Stimulated activated CD8-positive, alpha-beta memory T cell treated with anti-CD3 and anti-CD28 coated beads, Interleukin-7, amount 100 ng/mL, for 1 hour (primary cell): ENCODE data around the gene CWC15.
A peak's percentile ranks its signal among the peaks of the same experiment; 100 is the strongest.
"Not testable (repeated sequence)": the region's sequence is repeated elsewhere in the genome, so short reads cannot be mapped to it uniquely, and the experiment has no call there.

Experiments
- DNase-seq, 2 donors: peaks; one replicate each; pipeline ENCODE4 v3.0.0-alpha.2; 2020; ENCODE audit warnings: low read depth in 2 of 2

Gene CWC15

DNA sequence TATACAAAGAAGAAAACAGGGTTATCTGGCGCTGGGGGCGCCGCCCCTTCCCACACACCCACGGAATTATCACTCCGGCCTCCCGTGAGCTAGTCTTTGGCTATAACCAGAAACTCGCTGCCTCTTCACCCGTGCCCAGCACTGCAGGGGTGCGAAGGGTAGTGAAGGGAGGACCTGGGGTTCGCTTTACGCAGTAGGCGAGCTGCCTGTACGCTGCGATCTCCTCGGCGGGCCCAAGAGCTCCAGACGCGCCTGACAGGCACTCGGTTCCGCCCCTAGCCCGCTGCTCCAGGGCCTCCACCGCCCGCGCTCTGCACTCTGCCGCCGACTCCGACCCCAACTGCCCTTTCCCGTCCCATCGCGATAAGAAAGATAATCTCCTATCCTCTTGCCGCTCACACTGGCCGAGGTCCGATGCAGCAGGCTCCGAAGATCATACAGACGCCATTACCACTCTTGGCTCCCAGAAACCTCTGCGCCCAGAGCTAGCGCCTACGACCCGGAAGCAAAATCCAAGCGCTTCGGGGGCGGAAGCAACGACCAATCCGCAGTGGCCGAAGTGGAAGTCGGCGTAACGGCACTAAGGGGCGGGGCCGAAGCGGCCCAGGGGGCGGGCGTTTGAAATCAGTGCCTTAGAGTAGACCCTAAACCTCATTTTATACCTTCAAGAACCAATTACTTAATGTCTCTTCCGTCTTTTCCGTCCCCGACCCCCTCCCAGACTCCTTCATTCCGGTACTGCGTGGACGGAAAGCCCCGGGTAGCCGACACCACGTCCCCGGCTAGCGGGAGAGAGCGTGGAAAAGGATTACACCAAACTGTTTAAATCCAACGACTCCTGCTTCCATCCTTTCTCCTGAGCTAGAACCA, at the start of gene CWC15, which contains the start of gene KDM4D:
Gene CWC15 (minus strand): TSS at position 458 of the 870 bp plus-strand sequence. CDS start 1,371 bp downstream, outside the sequence.
Gene KDM4D (plus strand): TSS at position 611 of the 870 bp plus-strand sequence. CDS start 23,664 bp downstream, outside the sequence.
- peak; percentile 85 to 88 for DNase-seq

DNA sequence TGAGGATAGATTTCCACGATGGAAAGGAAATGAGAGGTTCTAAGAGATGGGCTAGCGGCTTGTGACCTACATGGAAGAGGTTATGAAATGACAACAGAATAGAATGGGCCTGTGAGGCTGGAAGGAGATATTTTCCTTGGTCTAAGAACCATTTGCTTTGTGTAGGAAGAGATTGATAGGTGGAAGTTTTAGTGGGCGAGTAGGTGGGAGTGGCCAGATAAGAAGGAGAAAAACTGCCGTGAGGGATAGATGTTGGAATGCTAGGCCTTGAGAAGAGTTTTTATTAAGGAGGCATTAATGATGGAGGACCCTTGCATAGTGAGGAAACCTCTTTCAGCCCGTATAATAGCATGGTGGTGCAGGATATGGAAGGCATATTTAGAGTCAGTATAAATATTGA, 48.1 kb upstream of the CWC15 start:
- DNase-seq = not testable (repeated sequence)

DNA sequence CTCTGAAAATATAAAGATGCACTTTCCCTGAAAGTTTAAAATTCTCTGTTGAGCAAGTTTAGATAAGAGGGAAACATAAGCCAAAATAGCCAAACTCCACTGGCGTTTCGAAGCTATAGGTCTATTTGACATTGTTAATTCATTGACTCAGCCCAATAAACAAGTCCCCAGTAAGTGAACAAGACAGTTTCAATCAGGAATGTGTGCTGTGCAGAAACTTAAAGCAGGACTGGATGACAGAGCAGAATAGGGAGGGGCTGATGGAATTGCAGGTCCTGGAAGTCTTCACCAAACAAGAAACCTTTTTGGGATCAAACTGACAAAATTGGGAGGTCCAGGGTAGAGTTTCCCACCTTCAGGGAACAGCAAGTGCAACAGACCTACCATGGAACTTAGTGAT, 42.8 kb upstream of the CWC15 start:
- DNase-seq = no peak

DNA sequence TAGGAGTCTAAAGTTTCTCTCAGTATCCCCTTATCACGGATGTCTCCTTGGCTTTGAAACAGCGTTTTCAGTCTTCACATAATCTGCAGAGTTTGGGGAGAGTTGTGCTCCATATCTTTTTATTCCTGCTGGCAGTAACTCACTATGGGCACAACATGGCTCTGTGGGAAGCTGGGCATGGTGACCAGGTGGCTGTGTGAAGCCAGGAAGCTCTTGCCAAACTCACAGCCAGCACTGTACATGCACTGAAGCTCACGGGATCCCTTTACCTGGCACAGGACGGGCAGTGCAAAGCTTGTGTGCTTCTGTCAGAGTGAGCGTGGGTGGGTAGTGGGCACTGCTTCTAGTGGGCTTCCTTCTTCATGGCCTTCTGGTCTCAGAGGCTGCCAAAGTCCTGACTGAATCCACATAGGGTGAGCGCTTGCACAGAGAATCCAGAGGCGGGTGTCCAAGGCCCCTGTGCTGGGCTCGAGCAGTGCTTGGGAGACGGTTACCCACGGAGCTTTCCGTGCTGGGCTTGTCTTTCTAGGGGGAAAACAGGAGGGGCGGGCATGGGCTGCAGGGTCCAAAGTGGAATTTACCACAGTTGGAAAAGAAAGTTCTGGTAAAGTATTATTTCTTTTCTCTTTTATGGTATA, 40.9 kb upstream of the CWC15 start:
- DNase-seq = no peak

DNA sequence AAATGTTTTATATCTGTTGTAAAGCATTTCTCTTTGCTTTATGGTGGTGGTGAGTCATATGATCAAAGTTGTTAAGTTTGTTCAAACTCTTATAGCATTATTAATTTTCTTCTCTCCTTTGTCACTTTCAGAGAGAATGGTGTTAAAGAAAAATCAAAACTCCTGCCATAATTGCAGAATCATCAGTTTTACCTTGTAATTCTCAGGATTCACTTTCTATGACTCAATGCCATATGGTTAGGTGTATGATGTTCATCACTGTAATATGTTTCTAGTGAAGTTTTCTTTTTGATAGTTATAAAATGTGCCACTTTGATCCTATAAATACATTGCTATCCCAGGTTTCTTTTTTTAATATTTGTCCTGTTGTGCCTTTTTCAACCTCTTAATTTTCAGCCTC, 38.0 kb upstream of the CWC15 start:
- no peak for DNase-seq

DNA sequence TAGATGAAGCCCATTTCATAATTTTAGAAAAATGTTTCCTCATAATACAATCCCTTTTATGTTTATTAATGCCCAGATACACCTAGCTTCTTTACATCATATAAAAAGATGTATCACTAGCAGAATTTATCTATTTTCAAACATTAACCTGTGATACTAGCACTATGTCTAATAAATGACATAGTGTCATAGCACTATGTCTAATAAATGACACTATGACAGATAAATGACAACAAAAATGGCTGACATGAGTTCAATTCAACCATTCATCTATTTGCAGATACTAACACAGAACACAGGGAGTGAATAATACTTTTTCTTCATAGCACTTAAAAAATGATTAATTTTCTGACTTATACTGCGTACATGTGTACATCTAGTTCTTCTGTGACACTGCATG, 32.3 kb upstream of the CWC15 start:
- DNase-seq = no peak

DNA sequence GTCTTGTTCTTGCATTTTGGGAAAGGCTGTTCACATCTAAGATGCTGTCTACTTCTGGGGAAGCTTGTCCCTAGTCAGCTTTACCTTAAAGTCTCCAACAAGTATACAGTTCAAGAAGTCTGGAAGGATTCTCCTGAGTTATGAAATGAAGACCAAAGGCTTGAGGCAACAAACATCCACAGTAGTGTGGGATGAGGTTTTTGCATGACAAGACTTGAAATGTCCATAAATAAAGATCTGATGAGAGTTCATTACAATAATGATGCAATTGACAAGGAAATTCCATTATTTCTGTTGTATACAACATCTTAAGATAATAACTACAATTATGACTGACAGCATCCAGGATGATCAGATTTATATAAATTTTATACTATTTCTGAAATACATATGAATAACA, 30.4 kb upstream of the CWC15 start:
- DNase-seq = no peak

DNA sequence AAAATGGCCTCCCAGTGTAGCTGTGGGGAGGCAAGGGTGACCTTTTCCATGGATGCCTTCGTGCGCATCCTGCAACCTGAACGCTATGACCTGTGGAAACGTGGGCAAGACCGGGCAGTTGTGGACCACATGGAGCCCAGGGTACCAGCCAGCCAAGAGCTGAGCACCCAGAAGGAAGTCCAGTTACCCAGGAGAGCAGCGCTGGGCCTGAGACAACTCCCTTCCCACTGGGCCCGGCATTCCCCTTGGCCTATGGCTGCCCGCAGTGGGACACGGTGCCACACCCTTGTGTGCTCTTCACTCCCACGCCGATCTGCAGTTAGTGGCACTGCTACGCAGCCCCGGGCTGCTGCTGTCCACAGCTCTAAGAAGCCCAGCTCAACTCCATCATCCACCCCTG, 24.9 kb upstream of the CWC15 start:
- DNase-seq = no peak

DNA sequence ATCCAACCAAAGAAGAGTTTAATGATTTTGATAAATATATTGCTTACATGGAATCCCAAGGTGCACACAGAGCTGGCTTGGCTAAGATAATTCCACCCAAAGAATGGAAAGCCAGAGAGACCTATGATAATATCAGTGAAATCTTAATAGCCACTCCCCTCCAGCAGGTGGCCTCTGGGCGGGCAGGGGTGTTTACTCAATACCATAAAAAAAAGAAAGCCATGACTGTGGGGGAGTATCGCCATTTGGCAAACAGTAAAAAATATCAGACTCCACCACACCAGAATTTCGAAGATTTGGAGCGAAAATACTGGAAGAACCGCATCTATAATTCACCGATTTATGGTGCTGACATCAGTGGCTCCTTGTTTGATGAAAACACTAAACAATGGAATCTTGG, 24.1 kb upstream of the CWC15 start:
- no peak for DNase-seq

DNA sequence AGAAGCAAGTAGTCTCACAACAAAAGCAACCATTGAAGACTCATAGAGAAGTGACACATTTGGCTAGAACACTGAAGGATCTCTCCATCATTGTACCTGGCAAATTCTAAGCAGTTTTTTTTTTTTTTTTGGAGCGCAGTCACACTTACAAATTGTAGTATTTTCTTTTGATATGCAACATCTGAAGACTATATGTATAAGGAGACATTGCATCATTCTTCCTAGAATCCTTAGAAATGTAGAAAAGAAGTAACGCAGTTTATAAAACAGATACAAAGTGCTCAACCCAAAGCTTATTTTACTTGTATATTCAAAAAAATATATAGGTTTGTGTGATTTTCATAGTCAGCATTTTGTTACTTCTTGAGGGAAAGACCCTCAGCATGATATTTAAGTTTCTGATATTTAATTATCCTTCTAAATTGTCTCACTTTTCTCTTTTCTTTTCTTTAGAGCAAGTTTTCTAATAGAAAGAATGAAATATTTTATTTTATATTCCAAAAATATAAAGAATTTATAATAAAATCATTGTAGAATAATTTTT, 20.1 kb upstream of the CWC15 start:
- no peak for DNase-seq

DNA sequence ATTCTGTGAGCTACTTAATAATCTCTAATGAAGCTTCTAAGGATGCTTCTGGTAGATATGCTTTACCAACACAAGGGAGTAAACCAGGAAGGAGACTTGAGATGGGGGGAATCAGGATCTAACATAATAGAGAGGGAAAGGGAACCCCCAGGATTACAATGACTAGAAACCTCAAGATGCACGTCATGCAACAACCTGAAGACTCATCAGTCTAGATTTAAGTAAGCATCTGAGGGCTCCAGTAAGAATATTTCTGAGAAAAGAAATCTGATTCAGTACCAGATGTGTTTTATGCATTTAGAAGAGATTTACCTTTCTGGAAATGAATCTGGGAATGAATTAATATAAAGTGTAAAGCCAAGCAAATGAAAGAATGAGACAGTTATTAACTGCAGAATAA, 15.4 kb upstream of the CWC15 start:
- DNase-seq = no peak

DNA sequence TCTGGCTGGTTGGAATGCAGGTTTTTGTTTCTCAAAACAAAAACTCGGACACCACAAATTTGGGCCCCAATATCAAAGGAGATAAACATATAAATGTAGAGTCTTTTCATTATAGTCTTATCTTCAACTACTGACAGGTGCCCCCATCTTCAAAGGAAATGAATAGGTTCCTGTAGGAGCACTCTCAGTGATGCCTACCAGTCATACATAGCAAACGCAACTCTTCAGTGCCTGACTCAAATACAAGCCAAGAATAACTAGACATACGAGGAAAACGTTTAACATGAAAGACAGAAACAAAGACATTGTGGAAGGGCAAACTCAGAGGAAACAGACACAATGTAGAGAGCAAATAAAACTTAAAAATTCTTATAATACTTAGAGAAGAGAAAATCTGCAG, 14.0 kb upstream of the CWC15 start:
- DNase-seq = no peak

DNA sequence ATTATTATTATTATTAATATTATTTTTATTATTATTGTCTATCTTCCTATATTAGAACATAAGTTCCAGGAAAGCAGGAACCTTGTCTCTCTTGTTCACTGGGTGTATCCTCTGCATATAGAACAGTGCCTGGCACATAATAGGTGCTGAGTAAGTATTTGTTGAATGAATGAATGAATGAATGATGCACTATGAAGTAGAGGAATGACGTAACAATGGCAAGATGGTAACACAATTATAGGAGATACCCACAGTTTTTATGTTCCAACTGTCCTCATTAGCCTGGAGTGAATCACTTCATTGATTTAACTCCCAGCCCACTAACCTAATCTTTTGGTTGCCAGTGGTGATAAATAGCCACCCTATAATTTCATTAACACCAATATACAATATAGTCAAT, 2.2 kb upstream of the CWC15 start:
- no peak for DNase-seq

DNA sequence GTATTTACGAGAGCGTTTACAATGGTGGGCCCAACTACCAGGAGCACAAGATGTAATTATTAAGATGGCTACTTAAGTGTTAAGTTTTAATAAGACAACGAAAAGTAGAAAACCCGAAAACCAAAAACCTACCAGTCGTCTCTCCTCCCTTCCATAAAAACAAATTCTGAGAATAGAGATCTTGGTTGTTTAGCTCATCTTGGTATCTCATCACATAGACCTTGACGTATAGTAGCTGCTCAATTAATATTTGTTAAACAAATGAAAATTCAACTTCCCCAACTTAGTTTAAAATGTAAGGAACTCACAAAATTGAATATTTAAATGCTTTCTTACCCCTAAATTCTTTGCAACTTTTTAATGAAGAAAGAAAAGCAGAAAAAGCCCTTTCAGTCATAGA, 822 bp upstream of the CWC15 start:
- DNase-seq = no peak

DNA sequence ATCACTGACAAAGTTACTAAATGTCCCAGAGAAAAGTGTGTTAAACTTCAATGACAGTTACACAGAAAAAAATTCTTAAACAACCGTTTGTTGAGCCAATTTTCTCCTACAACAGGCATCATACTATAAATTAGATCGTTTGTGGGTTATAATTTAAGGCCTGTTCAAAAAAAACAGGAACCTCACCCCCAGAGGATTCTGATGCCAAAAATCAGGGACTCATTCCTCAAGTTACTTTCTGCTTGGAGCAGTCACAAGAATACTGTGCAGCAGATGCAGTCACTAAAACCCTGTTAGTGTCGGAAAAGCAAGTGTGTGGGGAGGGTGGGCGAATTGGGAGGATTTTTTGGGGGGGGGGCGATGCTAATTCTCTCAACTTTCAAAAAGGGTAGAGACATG, 657 bp downstream of the CWC15 start:
- no peak for DNase-seq

DNA sequence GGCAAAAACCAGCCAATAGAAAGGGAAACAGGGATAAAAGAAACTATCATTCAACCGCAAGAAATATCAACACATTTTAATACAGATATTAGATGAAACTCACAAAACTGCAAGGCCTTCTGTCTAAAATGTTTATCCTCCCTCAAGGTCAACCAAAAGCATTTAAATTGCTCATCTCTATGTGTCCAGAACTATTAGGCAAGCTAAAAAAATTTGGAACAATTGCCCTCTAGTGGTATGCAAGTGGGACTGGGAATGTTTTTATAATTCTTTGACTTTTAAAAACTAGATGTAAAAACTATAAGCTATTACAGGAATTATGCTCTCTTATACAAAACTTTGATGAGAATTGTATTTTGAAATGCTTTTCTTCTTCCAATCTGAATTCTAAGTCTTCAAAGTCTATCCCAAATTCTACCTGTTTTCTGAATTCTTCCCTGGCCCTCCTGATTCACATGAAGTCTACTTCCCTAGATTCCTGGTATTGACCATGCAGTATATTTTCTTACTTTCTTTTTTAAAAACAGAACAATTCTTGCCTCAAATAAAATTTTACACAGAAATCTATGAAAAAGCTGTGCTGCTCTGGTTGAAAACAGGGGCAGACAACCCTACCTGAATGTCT, 4.9 kb downstream of the CWC15 start:
- no peak for DNase-seq

DNA sequence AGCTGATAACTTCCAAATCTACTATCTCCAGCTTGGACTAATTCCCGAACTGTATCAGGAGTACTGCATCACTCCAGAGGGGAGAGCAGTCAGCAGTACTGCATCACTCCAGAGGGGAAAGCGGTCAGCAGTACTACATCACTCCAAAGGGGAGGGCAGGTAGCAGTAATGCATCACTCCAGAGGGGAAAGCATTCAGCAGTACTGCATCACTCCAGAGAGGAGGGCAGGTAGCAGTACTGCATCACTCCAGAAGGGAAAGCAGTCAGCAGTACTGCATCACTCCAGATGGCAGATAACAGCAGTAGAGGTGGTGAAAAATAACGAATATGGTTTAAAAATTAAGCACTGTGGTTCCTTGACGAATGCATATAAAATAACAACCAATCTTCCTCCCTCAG, 8.4 kb downstream of the CWC15 start:
- DNase-seq = no peak

DNA sequence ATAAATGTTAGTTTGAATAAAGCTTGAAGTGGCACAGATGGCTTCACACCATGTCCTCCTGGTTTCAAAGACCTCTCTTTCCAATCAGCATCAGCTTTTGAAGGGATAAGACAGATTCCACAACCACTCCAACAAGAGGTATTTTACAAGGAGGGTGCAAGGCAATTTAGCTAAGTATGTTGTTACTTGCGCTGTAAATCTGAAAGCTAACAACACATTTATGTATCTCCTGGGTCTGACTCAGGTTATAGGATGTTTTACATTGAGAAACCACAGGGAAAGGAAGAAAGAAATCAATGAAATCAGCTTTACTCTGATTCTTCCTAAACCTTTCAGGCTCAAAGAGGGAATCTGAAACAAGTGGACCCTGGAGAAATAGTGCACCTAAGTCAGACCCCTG, 12.1 kb downstream of the CWC15 start:
- DNase-seq = no peak

DNA sequence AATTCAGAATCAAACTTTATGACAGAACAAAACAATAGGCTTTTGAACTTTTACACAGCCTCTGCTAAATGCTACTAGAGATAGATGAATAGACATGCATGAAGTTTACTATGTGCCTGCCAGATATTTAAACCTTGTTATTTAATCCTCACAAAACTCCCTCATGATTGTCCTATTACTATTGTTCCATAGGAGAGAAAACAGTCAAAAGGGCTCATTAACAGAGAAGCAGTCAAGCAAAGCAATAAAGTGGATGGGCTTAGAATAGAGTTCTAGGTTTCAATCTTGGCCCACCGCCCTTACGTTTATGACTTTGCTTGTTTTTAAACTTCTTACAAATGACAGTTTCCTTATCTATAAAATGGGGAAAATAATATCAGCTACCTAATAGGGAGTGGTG, 12.9 kb downstream of the CWC15 start:
- no peak for DNase-seq

DNA sequence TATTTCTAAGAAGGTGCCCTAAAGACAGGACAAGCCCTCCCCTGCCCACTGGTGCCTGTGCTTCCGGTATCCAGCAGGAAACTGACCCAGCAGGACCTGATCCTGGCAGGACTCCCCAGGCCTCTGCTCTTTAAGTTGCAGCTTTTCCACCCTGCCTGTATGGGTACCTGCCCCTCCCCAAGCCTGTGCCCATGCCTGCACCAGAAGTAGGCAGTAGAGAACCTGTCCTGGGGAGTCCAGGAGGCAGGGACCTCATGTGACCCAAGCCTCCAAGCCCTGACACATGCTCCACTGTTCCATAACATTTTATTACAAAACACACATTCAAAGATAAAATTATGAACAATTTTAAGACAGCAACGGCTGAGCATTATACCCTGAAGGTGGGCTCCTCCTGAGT, 14.2 kb downstream of the CWC15 start:
- DNase-seq = no peak

DNA sequence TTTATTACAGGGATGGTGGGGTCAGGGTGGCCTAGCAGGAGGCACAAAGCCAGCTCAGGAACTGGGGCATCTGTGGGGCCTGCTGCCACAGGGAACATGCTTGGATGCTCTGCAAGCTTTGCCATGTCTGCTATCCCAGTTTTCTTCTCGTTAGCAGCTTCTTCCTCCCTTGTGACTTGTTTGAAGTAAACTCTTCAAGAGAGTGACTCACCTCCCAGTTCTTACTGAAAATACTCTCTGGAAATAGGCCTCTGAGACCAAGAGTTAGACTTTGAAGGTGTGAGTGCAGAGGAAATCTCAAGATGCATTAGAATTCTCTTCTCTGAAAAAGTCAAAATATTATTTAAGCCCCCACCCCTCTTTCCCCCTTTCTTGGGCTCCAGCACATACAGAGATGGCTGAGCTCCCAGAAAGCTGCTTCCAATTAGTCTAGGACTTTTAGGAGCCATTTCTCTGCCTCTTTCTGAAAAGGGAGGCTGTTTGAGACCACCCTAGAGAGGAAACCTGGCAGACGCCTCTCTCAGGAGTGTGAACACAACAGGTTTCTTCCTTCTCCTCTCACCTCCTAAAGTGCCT, 15.1 kb downstream of the CWC15 start:
- no peak for DNase-seq

DNA sequence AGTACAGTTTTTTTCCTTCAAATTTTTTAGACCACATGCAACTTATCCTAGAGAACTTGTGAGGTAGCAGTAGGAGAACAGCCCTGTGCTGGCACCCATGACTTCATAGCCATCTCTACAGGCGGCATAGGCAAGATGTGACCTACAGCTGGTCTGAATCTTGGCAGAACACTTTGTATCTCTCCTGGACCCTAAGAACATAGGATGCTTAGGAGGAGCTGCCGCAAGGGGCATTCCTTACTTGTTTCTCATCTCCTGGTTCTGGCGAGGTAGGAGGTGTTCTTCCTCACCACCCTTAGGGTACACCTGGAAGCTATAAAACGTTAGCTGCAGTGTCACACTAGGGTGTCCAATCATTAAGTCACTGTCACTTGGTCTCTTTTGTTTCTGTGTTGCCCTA, 16.4 kb downstream of the CWC15 start:
- DNase-seq = no peak
